Retina (tissue), 1 donor: Measurements from ENCODE around the gene SLC27A4.

Experiments
- DNase-seq: peaks from one replicate; pipeline ENCODE4 v3.0.0-alpha.2; 2016

Gene SLC27A4

DNA sequence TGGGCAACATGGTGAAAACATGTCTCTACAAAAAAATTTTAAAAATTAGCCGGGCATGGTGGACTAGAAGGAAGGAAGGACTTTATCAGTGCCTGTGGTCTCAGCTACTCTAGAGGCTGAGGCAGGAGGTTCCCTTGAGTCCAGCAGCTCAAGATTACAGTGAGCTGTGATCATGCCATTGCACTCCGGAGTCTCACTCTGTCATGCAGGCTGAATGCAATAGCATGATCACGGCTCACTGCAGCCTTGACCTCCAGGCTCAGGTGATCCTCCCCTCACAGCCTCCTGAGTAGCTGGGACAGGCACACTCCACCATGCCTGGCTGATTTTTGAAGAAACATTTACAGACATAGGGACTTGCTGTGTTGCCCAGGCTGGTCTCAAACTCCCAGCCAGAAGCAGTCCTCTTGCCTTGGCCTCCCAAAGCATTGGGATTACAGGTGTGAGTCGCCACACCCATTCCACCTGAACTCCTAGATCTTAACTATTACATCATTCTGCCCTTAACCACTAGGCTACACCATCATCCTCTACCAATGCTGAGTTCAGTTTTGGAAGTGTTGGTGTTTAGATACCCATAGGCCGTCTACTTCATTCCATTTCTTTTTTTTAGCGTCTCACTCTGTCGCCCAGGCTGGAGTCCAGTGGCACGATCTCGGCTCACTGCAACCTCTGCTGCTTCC, 28.8 kb downstream of the SLC27A4 start:
- DNase-seq = no peak

DNA sequence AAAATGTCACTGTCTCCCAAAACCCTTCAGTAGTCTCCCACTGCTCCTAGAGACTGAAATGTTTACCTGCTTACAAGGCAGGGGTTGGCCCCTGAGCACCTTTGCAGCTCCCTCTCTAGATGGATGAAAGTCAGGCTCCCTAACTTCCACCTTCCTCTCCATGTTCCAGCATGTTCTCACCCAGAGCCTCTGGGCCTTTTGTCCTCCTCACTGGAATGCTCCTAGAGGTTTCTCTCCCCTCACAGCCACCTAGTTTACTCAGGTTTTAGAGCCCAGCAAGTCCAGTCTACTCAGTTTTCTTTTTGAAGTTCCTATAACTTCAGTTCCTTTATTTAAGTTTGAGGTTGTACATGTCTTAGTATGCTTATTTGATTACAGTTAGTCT, 30.0 kb downstream of the SLC27A4 start:
- no peak for DNase-seq

- peak; percentile 94 for DNase-seq
Observed at GRCh38 chr9:128370752-128371629, 30.7 kb downstream of the SLC27A4 start, which contains the start of gene URM1. TSS of gene URM1 (plus strand) at chr9:128371374. CDS start at chr9:128371381, 7 bp downstream.

GRCh38 chr9:128371630-128372117, 31.3 kb downstream of the SLC27A4 start:
- DNase-seq = no peak

DNA sequence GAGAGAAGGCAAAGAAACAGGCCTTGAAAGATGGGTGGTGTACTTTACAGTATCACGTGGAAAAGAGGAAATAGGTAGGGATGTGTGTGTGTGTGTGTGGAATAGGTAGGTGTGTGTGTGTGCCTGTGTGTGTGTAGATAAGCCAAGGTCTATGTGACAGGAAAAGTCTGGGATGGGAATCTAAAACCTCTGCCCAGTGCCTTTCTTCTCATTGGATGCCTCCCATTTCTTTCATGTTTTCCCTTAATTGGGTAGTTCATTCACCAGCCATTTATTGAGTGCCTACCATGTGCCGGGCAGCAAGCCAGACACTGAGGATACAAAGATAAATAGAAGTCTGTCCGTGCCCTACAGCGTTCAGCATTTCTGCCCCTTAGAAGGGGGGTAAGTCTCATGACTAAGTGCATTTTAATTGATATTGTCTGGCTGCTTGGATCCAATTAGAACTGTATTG, 31.9 kb downstream of the SLC27A4 start:
- no peak for DNase-seq

GRCh38 chr9:128372784-128373183, 32.5 kb downstream of the SLC27A4 start:
- DNase-seq = no peak

GRCh38 chr9:128374221-128374675, 33.9 kb downstream of the SLC27A4 start:
- no peak for DNase-seq

GRCh38 chr9:128375865-128376264, 35.5 kb downstream of the SLC27A4 start:
- DNase-seq = no peak

DNA sequence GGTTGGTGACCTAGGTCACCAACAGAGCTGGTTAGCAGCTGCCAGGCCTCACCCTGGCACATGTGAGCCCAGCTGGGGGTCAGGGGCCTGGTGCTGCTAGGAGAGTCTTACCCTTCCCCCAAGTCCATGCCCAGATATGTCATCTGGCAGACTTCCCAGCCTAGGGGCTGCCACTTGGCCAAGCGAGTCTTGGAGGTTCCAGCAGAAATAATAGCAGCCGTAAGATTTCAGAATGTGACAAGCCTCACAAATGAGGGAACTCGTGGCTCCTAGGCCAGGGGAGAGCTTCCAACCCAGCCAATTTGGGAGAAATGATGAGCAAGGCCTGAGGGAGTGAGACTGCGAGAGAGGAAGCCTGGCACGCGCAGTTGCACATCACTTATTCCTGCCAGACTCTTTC, 41.9 kb downstream of the SLC27A4 start:
- DNase-seq = no peak

- DNase-seq = peak; percentile 61
Observed at GRCh38 chr9:128383007-128383753, 42.9 kb downstream of the SLC27A4 start.

- DNase-seq = peak; percentile 32
Observed at GRCh38 chr9:128383791-128384190, 43.5 kb downstream of the SLC27A4 start.

- no peak for DNase-seq
Observed at GRCh38 chr9:128384801-128385495, 44.6 kb downstream of the SLC27A4 start.

DNA sequence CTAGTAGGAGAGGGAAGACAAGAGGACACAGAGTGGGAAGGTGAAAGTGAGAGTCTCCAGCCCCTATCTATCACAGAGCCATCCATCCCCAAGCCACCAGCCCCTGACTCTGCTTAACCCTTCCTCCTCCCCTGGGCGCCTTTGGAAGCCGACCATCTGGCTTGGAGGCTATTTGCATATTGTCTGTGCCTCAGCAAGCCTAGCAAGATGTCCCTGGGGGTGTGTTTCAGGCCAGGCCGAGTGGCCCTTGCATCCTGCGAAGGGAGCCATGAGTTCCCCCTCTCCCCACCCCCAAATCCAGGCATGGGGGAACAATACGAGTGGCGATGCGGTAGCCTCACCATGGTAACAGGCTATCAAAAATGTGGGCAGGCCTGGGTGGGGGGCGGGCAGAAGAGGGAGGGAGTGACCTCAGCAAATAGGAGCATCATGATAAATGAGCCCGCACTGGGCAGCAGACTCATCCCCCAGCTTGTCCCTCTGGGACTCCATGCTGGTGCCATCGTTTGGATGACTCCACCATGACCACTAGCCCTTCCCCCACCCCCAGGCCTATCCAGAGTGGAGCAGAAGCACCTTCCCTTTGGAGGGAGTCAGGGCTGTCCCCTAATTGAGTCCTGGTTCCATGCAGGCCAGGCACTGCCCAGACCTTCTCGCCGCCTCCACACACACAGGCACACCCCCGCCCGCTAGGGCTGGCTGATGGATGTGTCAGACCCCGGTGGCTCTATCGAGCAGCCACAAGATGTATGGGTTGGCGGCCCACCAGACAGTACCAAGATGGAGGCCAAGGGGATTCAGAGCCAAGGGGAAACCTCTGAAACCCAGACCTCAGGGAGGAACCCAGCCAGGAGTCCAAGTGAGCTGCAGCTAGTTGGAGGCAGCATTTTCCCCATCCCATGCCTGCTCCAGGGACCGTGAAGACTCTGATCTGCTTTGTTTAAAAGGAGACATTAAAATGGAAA, 45.5 kb downstream of the SLC27A4 start:
- no peak for DNase-seq

GRCh38 chr9:128388150-128388549, 47.8 kb downstream of the SLC27A4 start:
- no peak for DNase-seq

DNA sequence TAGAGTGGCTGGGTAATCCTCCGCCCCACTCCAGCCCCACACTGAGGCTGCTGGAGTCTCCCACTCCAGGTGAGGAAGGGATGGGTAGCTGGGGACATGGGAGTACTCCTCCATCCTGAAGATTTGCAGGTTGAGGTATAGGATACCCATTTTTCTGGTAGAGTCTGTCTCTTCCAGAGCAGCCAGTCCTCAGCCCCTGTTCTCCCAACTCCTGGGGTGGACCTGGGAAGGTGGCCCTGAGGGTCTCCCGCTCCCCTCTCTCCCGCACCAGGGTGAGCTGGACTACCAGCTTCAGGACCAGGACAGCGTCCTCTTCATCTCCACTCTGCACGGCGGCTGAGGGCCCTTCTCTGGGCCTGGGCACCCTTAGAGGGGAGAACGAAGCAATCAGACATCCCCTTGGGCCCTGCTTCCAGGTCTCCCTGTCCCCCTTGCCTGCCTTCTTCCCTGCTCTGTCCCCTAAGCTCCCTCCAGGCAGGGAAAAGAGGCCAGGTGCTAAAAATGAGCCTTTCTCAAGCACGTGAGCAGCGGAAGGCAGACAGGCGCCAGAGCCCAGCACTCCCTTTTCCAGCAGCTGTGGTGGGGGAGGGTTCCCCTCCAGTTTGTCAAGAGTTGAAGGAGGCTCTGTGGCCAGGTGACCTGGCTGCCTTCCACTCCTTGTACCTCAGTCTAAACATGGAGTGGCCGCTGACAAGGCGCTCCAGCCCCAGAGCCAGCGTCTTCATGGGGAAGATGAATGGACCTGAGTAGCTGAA, 49.2 kb downstream of the SLC27A4 start:
- no peak for DNase-seq

DNA sequence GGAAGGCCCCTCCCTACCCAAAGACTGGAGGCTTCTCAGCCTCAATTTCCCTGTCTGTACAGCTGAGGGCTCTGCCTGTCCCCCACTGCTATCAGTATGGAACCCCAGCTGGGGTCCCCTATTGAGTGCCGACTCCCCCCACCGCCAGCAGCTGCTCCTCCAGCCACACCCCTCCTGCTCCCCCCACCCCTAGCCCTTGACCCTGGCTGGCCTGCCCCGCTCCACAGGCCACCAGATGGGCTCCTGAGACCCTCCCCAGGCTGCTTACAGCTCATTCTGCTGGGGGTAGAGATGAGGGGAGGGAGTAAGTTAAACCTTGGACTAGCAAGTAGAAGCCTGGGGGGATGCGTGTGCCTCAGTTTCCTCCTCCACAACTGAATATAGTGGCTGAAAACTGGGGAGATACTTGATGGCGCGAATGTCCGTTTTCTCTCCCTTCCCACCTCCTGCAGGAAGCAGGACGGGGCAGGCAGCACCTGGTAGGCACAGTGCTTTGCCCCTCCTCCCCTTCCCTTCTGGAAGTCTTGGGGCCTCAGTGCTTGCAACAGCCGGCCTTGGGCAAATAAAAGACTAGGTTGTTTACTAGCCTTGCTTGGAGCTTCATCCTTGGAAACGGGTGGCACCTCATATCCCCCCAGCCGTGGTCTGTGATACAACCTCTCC, 50.0 kb downstream of the SLC27A4 start:
- no peak for DNase-seq

DNA sequence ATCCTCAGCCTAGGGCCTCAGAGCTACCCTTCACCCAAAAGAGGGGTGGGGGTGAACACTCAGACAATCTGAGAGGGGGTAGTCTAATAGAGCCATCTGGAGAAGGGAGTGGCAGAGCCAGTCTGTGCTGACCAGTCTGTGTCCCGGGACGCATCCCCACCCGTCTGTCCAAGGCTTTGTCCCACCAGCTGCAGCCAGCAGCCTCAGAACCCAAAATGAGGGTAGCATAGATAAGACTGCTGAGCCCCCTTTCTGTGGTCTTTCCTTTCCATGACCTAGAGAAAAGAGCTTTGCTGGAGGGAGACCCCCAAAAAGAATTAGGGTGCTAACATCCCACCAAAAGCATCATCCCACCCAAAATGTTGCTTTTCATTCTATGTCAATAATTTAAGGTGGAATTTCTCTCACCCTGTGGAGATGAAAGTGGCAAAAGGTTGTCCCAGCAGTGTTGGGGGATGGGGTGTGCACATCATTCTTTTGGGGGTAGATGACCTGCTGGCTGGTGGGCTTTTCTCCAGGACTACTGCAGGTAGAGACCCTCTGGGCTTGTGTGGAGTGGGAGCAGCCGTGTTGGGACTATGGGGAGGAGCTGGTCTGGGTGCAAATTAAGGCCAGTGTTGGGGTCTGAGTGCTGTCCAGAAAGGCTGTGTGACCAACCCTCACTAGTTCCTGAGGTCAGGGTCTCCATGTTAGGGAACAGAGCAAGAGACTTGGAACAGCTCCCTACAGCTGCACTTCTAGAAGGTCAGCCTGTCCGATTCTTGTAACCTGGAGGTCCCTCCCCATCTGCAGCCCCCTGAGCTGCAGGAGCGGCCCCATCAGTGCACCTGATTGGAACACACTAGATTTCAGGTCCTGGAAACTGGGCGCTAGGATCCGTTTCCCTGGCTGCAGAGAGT, 50.7 kb downstream of the SLC27A4 start:
- DNase-seq = no peak

DNA sequence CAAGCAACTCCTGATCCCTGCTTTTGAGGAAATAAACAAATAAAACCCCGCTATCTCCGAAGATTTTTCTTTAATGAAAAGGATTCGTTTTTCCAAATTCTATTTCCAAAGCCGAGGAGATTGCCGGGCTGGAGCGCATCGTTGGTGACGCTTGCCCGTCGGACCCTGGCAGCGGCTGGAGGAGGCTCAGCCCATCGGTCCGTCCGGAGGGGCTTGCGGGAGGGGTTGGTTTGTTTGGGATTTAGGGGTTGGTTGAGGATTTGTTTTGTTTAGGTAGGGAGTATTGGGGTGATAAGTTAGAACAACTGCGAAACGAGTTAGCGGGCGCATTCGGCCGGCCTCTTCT, 51.6 kb downstream of the SLC27A4 start:
- DNase-seq = no peak
